BLaER1 (cell line): Measurements from ENCODE around the gene MYPN.

Experiments
- H3K27ac ChIP-seq: shearing (Covaris generic); formaldehyde crosslinking; 2 replicates; pipeline ENCODE4 v1.8.1; 2022
- H3K27me3 ChIP-seq: shearing (Covaris generic); formaldehyde crosslinking; 2 replicates; pipeline ENCODE4 v1.8.1; 2022
- H3K36me3 ChIP-seq: shearing (Covaris generic); formaldehyde crosslinking; 2 replicates; pipeline ENCODE4 v1.8.1; 2022
- H3K4me1 ChIP-seq: shearing (Covaris generic); formaldehyde crosslinking; 2 replicates; pipeline ENCODE4 v1.8.1; 2022
- H3K4me2 ChIP-seq: shearing (Covaris generic); formaldehyde crosslinking; 2 replicates; pipeline ENCODE4 v1.8.1; 2022
- H3K4me3 ChIP-seq: shearing (Covaris generic); formaldehyde crosslinking; 2 replicates; pipeline ENCODE4 v1.8.1; 2022
- H3K9ac ChIP-seq: shearing (Covaris generic); formaldehyde crosslinking; 2 replicates; pipeline ENCODE4 v1.8.1; 2022
- H3K9me3 ChIP-seq: shearing (Covaris generic); formaldehyde crosslinking; 2 replicates; pipeline ENCODE4 v1.8.1; 2022
- H4K20me1 ChIP-seq: shearing (Covaris generic); formaldehyde crosslinking; 2 replicates; pipeline ENCODE4 v1.8.1; 2022
- Cebpa-rat ChIP-seq: shearing (Covaris generic); IDR thresholded peaks from 2 replicates; pipeline ENCODE4 v1.8.1; 2022

Gene MYPN

GRCh38 chr10:68125772-68126171 is 16.5 kb downstream of the MYPN start:
- Histone ChIP-seq H3K4me1 (no peaks in the 10 kb centered on the region), H3K9me3 (no peaks in the 10 kb centered on the region), H3K9ac (no peak overlapping the region), H3K4me2 (no peak overlapping the region), H3K36me3 (no peaks in the 10 kb centered on the region), H3K27me3 (no peaks in the 10 kb centered on the region), H3K4me3 (no peak overlapping the region), H3K27ac (no peak overlapping the region), H4K20me1 (no peaks in the 10 kb centered on the region)
- no peak for TF ChIP-seq Cebpa-rat

- Histone ChIP-seq H3K36me3 (no peaks in the 10 kb centered on the region), H3K9ac (no peak overlapping the region), H3K27ac (no peak overlapping the region), H3K4me1 (no peaks in the 10 kb centered on the region), H4K20me1 (no peaks in the 10 kb centered on the region), H3K27me3 (no peaks in the 10 kb centered on the region), H3K4me3 (no peak overlapping the region), H3K9me3 (no peaks in the 10 kb centered on the region), H3K4me2 (no peak overlapping the region)
- TF ChIP-seq Cebpa-rat = no peak
Observed at GRCh38 chr10:68128015-68128414, 18.7 kb downstream of the MYPN start.

GRCh38 chr10:68132391-68132790 is 23.1 kb downstream of the MYPN start:
- no peaks in the 10 kb centered on the region for H3K4me1 ChIP-seq
- H3K4me2 ChIP-seq = no peak overlapping the region
- H3K9me3 ChIP-seq = no peaks in the 10 kb centered on the region
- no peaks in the 10 kb centered on the region for H3K27me3 ChIP-seq
- no peaks in the 10 kb centered on the region for H3K36me3 ChIP-seq
- no peak for TF ChIP-seq Cebpa-rat
- no peak overlapping the region for H3K4me3 ChIP-seq
- H4K20me1 ChIP-seq = no peaks in the 10 kb centered on the region
- H3K9ac ChIP-seq = no peak overlapping the region
- H3K27ac ChIP-seq = no peak overlapping the region

- Histone ChIP-seq H3K36me3 (no peaks in the 10 kb centered on the region), H3K27me3 (no peaks in the 10 kb centered on the region), H3K4me3 (no peak overlapping the region), H3K9me3 (no peaks in the 10 kb centered on the region), H3K27ac (no peak overlapping the region), H3K4me2 (no peak overlapping the region), H3K4me1 (no peaks in the 10 kb centered on the region), H3K9ac (no peak overlapping the region), H4K20me1 (no peaks in the 10 kb centered on the region)
- no peak for TF ChIP-seq Cebpa-rat
Observed at GRCh38 chr10:68133523-68133922, 24.2 kb downstream of the MYPN start.

GRCh38 chr10:68135362-68135761 is 26.1 kb downstream of the MYPN start:
- H3K27ac ChIP-seq = no peak overlapping the region

GRCh38 chr10:68135922-68136792 is 26.9 kb downstream of the MYPN start:
- Histone ChIP-seq H4K20me1 (no peaks in the 10 kb centered on the region), H3K9me3 (no peaks in the 10 kb centered on the region), H3K4me2 (no peak overlapping the region), H3K27ac (no peak overlapping the region), H3K4me1 (no peaks in the 10 kb centered on the region), H3K36me3 (no peaks in the 10 kb centered on the region), H3K4me3 (no peak overlapping the region), H3K9ac (no peak overlapping the region), H3K27me3 (no peaks in the 10 kb centered on the region)
- no peak for TF ChIP-seq Cebpa-rat

More at GRCh38 chr10:68135362-68135761, 26.1 kb downstream of the MYPN start:
- TF ChIP-seq Cebpa-rat = no peak
- H3K4me2 ChIP-seq = no peak overlapping the region
- no peak overlapping the region for H3K9ac ChIP-seq
- no peaks in the 10 kb centered on the region for H3K27me3 ChIP-seq
- H3K4me1 ChIP-seq = no peaks in the 10 kb centered on the region
- no peaks in the 10 kb centered on the region for H4K20me1 ChIP-seq
- H3K36me3 ChIP-seq = no peaks in the 10 kb centered on the region
- H3K9me3 ChIP-seq = no peaks in the 10 kb centered on the region
- no peak overlapping the region for H3K4me3 ChIP-seq

- Histone ChIP-seq H3K9ac (no peak overlapping the region), H3K9me3 (no peaks in the 10 kb centered on the region), H3K4me2 (no peak overlapping the region), H4K20me1 (no peaks in the 10 kb centered on the region), H3K27me3 (no peaks in the 10 kb centered on the region), H3K36me3 (no peaks in the 10 kb centered on the region), H3K4me1 (no peaks in the 10 kb centered on the region), H3K4me3 (no peak overlapping the region), H3K27ac (no peak overlapping the region)
- no peak for TF ChIP-seq Cebpa-rat
Observed at GRCh38 chr10:68137171-68137570, 27.9 kb downstream of the MYPN start.

- H3K27ac ChIP-seq = no peak overlapping the region
- no peak overlapping the region for H3K4me2 ChIP-seq
- H3K9me3 ChIP-seq = no peaks in the 10 kb centered on the region
- H3K4me1 ChIP-seq = no peaks in the 10 kb centered on the region
- H3K4me3 ChIP-seq = no peak overlapping the region
- H3K36me3 ChIP-seq = no peaks in the 10 kb centered on the region
- H3K27me3 ChIP-seq = no peaks in the 10 kb centered on the region
- no peak overlapping the region for H3K9ac ChIP-seq
- no peaks in the 10 kb centered on the region for H4K20me1 ChIP-seq
- no peak for TF ChIP-seq Cebpa-rat
Observed at GRCh38 chr10:68138526-68138925, 29.2 kb downstream of the MYPN start.

- Histone ChIP-seq H3K4me1 (no peaks in the 10 kb centered on the region), H4K20me1 (no peaks in the 10 kb centered on the region), H3K27me3 (no peaks in the 10 kb centered on the region), H3K36me3 (no peaks in the 10 kb centered on the region), H3K9me3 (no peaks in the 10 kb centered on the region), H3K9ac (no peak overlapping the region), H3K4me2 (no peak overlapping the region), H3K4me3 (no peak overlapping the region), H3K27ac (no peak overlapping the region)
- no peak for TF ChIP-seq Cebpa-rat
Observed at GRCh38 chr10:68139448-68140272, 30.4 kb downstream of the MYPN start.

GRCh38 chr10:68142761-68143160 is 33.5 kb downstream of the MYPN start:
- TF ChIP-seq Cebpa-rat = no peak
- no peaks in the 10 kb centered on the region for H3K27me3 ChIP-seq
- H3K9ac ChIP-seq = no peak overlapping the region
- no peak overlapping the region for H3K4me2 ChIP-seq
- H3K36me3 ChIP-seq = no peaks in the 10 kb centered on the region
- no peaks in the 10 kb centered on the region for H3K9me3 ChIP-seq
- no peak overlapping the region for H3K27ac ChIP-seq
- no peaks in the 10 kb centered on the region for H3K4me1 ChIP-seq
- H4K20me1 ChIP-seq = no peaks in the 10 kb centered on the region
- no peak overlapping the region for H3K4me3 ChIP-seq
